Loucy (cell line): ENCODE data around the gene PIGK.

ENCODE experiments used
- H2AFZ ChIP-seq: fragments of 200-600 bp; sonication (generic); 2 replicates; pipeline ENCODE4 v1.6.0; 2016; ENCODE audit warnings: antibody characterized with exemption, mild to moderate bottlenecking, low read length, moderate library complexity
- H3F3A ChIP-seq: fragments of 200-600 bp; 2 replicates; pipeline ENCODE4 v1.6.0; 2016; ENCODE audit warnings: antibody characterized with exemption, low read depth, mild to moderate bottlenecking
- H3K27me3 ChIP-seq: fragments of 200-600 bp; sonication (generic); 2 replicates; pipeline ENCODE4 v1.6.1; 2014; ENCODE audit warnings: low read length, mild to moderate bottlenecking; ENCODE audit not compliant: insufficient read depth, poor library complexity, severe bottlenecking
- H3K36me3 ChIP-seq: fragments of 200-600 bp; sonication (generic); 2 replicates; pipeline ENCODE4 v1.6.1; 2016; ENCODE audit warnings: low read length; ENCODE audit not compliant: insufficient read depth
- H3K4me1 ChIP-seq: fragments of 200-600 bp; sonication (generic); 2 replicates; pipeline ENCODE4 v1.5.1; 2014; ENCODE audit warnings: low read length, mild to moderate bottlenecking; ENCODE audit not compliant: insufficient read depth, poor library complexity, severe bottlenecking
- H3K4me2 ChIP-seq: fragments of 200-600 bp; sonication (generic); 2 replicates; pipeline ENCODE4 v1.6.0; 2014; ENCODE audit warnings: antibody characterized with exemption, low read length, low read depth, mild to moderate bottlenecking; ENCODE audit not compliant: poor library complexity, severe bottlenecking
- H3K4me3 ChIP-seq: fragments of 200-600 bp; sonication (generic); 2 replicates; pipeline ENCODE4 v1.5.1; 2014; ENCODE audit warnings: low read length, mild to moderate bottlenecking, mixed read lengths; ENCODE audit not compliant: poor library complexity, severe bottlenecking
- H3K79me2 ChIP-seq: fragments of 200-600 bp; sonication (generic); 2 replicates; pipeline ENCODE4 v1.6.1; 2014; ENCODE audit warnings: low read length; ENCODE audit not compliant: insufficient read depth
- H3K9ac ChIP-seq: fragments of 200-600 bp; sonication (generic); 2 replicates; pipeline ENCODE4 v1.6.0; 2014; ENCODE audit warnings: mild to moderate bottlenecking, low read depth, low read length, moderate library complexity; ENCODE audit not compliant: poor library complexity, severe bottlenecking
- H3K9me2 ChIP-seq: fragments of 200-600 bp; sonication (generic); replicated peaks from 2 replicates; pipeline ENCODE4 v1.6.1; 2016; ENCODE audit warnings: low read depth, low read length, mixed read lengths
- H3K9me3 ChIP-seq: fragments of 200-600 bp; sonication (generic); 2 replicates; pipeline ENCODE4 v1.6.1; 2014; ENCODE audit warnings: mild to moderate bottlenecking, antibody characterized with exemption, low read length, low read depth; ENCODE audit not compliant: insufficient read depth
- H4K20me1 ChIP-seq: fragments of 200-600 bp; sonication (generic); 2 replicates; pipeline ENCODE4 v1.6.0; 2014; ENCODE audit warnings: antibody characterized with exemption, low read length, mild to moderate bottlenecking; ENCODE audit not compliant: insufficient read depth, poor library complexity, severe bottlenecking
- EZH2phosphoT487 ChIP-seq: fragments of 200-600 bp; IDR thresholded peaks from 2 replicates; pipeline ENCODE4 v1.6.1; 2018; ENCODE audit warnings: antibody characterized with exemption, mild to moderate bottlenecking, moderate library complexity, borderline replicate concordance
- TF ChIP-seq, protein P1 (sequence below): fragments of 200-600 bp; sonication (generic); conservative IDR thresholded peaks from 2 replicates; pipeline ENCODE4 v1.5.1; 2014; ENCODE audit warnings: mild to moderate bottlenecking, antibody characterized with exemption, low read length

The PIGK gene

DNA sequence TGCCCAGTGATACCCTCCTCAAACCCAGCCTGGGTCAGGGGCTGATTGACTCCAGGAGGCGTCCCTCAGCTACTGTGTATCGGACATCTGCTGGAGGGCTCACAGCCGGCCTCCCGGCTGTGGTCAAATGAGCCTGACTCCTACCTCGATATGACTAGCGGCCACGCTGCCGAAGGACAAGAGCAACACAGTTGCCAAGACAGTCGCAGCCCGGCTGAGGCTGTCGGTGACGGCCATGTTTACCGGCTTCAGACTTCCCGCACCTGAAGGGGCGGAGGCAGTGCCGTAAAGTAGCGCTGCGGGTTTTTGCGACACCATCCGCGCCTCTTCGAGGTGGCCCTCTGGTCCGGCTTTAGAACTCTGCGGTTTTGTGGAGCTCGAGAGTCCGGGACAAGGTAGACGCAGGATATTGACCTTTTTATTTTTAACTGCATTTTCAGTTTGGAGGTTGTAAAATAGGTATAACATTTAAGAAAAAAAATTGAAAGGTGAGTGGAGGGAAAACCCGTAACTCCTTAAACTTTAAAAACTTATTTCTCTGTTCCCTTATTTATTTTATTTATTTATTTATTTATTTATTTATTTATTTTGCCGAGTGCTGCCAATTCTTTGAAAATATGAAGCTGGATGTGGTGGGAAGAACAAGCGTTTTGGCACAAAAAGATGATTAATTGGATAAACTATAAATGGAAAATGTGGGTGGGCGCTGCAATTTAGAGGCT is at the start of gene PIGK:
PIGK (minus strand) TSS at position 265 of the 722 bp plus-strand sequence; CDS start at position 237, 28 bp downstream.
- Histone ChIP-seq H4K20me1 (no peaks in the 10 kb centered on the region), H3K4me2 (peak within 1 kb of the TSS; percentile 77), H3K9me2 (no peaks in the 10 kb centered on the region), H3K27me3 (no peaks in the 10 kb centered on the region), H3K4me1 (peaks cover 26% of the 10 kb centered on the region), H3F3A (no peaks in the 10 kb centered on the region), H3K79me2 (peaks cover 8% of the 10 kb centered on the region), H3K9ac (peak within 1 kb of the TSS; percentile 78), H3K9me3 (no peaks in the 10 kb centered on the region), H3K4me3 (peak within 1 kb of the TSS; percentile 83), H3K36me3 (no peaks in the 10 kb centered on the region), H2AFZ (peak within 1 kb of the TSS; percentile 85)
- TF ChIP-seq, protein P1, sequence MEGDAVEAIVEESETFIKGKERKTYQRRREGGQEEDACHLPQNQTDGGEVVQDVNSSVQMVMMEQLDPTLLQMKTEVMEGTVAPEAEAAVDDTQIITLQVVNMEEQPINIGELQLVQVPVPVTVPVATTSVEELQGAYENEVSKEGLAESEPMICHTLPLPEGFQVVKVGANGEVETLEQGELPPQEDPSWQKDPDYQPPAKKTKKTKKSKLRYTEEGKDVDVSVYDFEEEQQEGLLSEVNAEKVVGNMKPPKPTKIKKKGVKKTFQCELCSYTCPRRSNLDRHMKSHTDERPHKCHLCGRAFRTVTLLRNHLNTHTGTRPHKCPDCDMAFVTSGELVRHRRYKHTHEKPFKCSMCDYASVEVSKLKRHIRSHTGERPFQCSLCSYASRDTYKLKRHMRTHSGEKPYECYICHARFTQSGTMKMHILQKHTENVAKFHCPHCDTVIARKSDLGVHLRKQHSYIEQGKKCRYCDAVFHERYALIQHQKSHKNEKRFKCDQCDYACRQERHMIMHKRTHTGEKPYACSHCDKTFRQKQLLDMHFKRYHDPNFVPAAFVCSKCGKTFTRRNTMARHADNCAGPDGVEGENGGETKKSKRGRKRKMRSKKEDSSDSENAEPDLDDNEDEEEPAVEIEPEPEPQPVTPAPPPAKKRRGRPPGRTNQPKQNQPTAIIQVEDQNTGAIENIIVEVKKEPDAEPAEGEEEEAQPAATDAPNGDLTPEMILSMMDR = 0 out of 2 replicates have a peak, but pooled peaks have one; percentile 10
- TF ChIP-seq EZH2phosphoT487 = no peak

DNA sequence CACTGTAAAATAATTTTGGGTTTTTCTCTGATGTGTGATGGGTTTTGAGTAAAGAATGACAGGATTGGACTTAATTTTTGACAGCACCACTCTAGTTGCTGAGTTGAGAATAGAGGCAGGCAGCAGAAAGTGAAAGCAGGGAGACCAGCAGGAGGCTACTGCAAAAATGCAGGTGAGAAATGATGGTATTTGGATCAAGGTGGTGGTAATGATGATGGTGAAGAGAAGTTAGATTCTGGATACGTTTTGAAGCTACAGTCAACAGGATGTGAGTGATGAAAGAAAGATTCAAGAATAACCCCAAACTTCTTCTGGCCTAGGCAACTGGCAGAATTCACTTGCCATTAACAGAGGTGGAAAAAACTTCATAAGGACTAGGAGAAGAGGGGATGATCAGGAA is 47.8 kb upstream of the PIGK start:
- Histone ChIP-seq H3K4me3 (no peak overlapping the region), H3K79me2 (no peaks in the 10 kb centered on the region), H3K27me3 (no peaks in the 10 kb centered on the region), H3K9me2 (no peaks in the 10 kb centered on the region), H3K9me3 (no peaks in the 10 kb centered on the region), H2AFZ (no peak overlapping the region), H4K20me1 (no peaks in the 10 kb centered on the region), H3K9ac (no peak overlapping the region), H3K36me3 (no peaks in the 10 kb centered on the region), H3K4me1 (no peaks in the 10 kb centered on the region), H3K4me2 (no peak overlapping the region), H3F3A (no peaks in the 10 kb centered on the region)
- TF ChIP-seq, protein P1 = no peak
- no peak for TF ChIP-seq EZH2phosphoT487

DNA sequence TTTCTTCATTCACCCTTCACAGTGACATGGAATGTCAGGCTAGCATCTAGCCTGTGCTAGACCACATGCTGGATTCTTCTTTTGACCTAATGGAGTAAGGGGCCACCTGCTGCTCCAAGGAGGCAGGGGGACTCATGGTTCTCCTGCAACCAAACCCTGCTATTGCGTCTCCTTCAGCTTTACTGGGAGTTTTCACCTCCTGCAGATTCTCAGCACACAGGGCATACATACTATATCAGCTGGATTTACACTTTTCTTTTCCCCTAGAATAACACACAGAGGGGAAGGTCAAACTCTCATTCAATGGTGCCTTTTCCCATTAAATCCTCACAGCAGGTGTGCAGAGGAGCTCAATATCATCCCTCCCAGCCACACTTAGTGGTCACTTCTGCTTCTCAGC is 46.0 kb upstream of the PIGK start:
- Histone ChIP-seq H3K4me1 (no peaks in the 10 kb centered on the region), H3K27me3 (no peaks in the 10 kb centered on the region), H3K9me3 (no peaks in the 10 kb centered on the region), H2AFZ (no peak overlapping the region), H3K4me2 (no peak overlapping the region), H3K79me2 (no peaks in the 10 kb centered on the region), H3F3A (no peaks in the 10 kb centered on the region), H3K9ac (no peak overlapping the region), H4K20me1 (no peaks in the 10 kb centered on the region), H3K36me3 (no peaks in the 10 kb centered on the region), H3K4me3 (no peak overlapping the region), H3K9me2 (no peaks in the 10 kb centered on the region)
- TF ChIP-seq, protein P1 = no peak
- no peak for TF ChIP-seq EZH2phosphoT487
